Gastroesophageal sphincter (tissue), 4 donors: ENCODE measurements around the gene ZP1. TPM values are rescaled to one million over a fixed set of nuclear protein-coding genes. Genes with fewer than 3 reads are reported as not detected.

Experiments
- ATAC-seq: fragments of 150-250 bp; one replicate; pipeline ENCODE4 v1.9.1; 2016; ENCODE audit warnings: mild to moderate bottlenecking, moderate library complexity
- H3K27ac ChIP-seq, 4 donors: fragments of 200-600 bp; sonication (generic) in 3 of 4; 1 replicate in 3 of 4; 2 replicates in 1 of 4; pipeline ENCODE4 v1.5.1; 2016 to 2019
- H3K27me3 ChIP-seq: fragments of 200-600 bp; sonication (generic); one replicate; pipeline ENCODE4 v1.5.1; 2019
- H3K36me3 ChIP-seq, 2 donors: fragments of 200-600 bp; sonication (generic); one replicate each; pipeline ENCODE4 v1.5.1; 2019; ENCODE audit warnings: control low read depth in 1 of 2
- H3K4me1 ChIP-seq, 3 donors: fragments of 200-600 bp; sonication (generic); 1 replicate in 2 of 3; 2 replicates in 1 of 3; pipeline ENCODE4 v1.5.1; 2016 to 2019; ENCODE audit warnings: control low read depth in 2 of 3
- H3K4me3 ChIP-seq, 2 donors: fragments of 200-600 bp; sonication (generic); one replicate each; pipeline ENCODE4 v1.5.1; 2019; ENCODE audit warnings: mild to moderate bottlenecking in 1 of 2, moderate library complexity in 1 of 2
- H3K9me3 ChIP-seq, 3 donors: fragments of 200-600 bp; sonication (generic); one replicate each; pipeline ENCODE4 v1.5.1; 2017 to 2019; ENCODE audit warnings: control low read depth in 2 of 3
- CTCF ChIP-seq, 4 experiments: fragments of 200-600 bp in 2 of 4; fragments of 450-650 bp in 2 of 4; sonication (generic) in 1 of 4; IDR thresholded peaks; one replicate each; pipeline ENCODE4 v1.5.1; 2017 to 2019; ENCODE audit warnings: antibody characterized with exemption in 4 of 4, mild to moderate bottlenecking in 2 of 4, moderate library complexity in 2 of 4
- EP300 ChIP-seq: sonication (generic); formaldehyde crosslinking; IDR thresholded peaks from one replicate; pipeline ENCODE4 v1.6.1; 2017; ENCODE audit warnings: antibody characterized with exemption, mild to moderate bottlenecking
- POLR2A ChIP-seq, 2 donors: fragments of 450-650 bp; IDR thresholded peaks; one replicate each; pipeline ENCODE4 v1.6.1; 2017; ENCODE audit warnings: antibody characterized with exemption in 2 of 2, mild to moderate bottlenecking in 2 of 2, moderate library complexity in 1 of 2
- POLR2AphosphoS5 ChIP-seq: sonication (generic); formaldehyde crosslinking; IDR thresholded peaks from one replicate; pipeline ENCODE4 v1.6.1; 2017; ENCODE audit warnings: antibody characterized with exemption
- WGBS, 2 donors: methylation state at CpG; one replicate each; pipeline ENCODE4 v1.1.5; 2018; ENCODE audit warnings: low coverage in 1 of 2; 5-methylcytosine and 5-hydroxymethylcytosine counted together
- total RNA-seq, 4 donors: library from RNA; depleted of rRNA; stranded (reverse); fragments of >200 nt; gene quantifications; one replicate each; pipeline ENCODE4 v1.1.0, GENCODE V29; 2016

ZP1 gene
- total RNA-seq, 4 donors from 2014 or later, result not detected

- peaks cover 0 to 34% (median 4%) of the 10 kb centered on the region in 3 donors for H3K4me1 ChIP-seq
- H3K4me3 ChIP-seq, result no peak overlapping the region
- no peaks in the 10 kb centered on the region for H3K27me3 ChIP-seq
- H3K36me3 ChIP-seq, result no peaks in the 10 kb centered on the region
- no peak overlapping the region for H3K27ac ChIP-seq
- no peak for ATAC-seq
- H3K9me3 ChIP-seq, result no peaks in the 10 kb centered on the region
- 67 to 69% methylated on average over 3 of the region's 3 CpGs for WGBS, 2 donors
- TF ChIP-seq EP300, result no peak
- no peak for TF ChIP-seq POLR2A (IDR thresholded peaks at IDR 0.05)
- no peak for TF ChIP-seq CTCF (IDR thresholded peaks at IDR 0.05)
- TF ChIP-seq POLR2AphosphoS5, result no peak
Measured at GRCh38 chr11:60910281-60910687, 42.9 kb downstream of the ZP1 start.

- no peak for ATAC-seq
- Histone ChIP-seq H3K36me3 (no peaks in the 10 kb centered on the region), H3K4me3 (no peak overlapping the region), H3K27me3 (no peaks in the 10 kb centered on the region), H3K9me3 (no peaks in the 10 kb centered on the region), H3K4me1 (peaks cover 0 to 34% (median 9%) of the 10 kb centered on the region in 3 donors), H3K27ac (no peak overlapping the region)
- TF ChIP-seq POLR2A (IDR thresholded peaks at IDR 0.05) (no peak), CTCF (IDR thresholded peaks at IDR 0.05) (no peak), POLR2AphosphoS5 (no peak), EP300 (no peak)
- WGBS, 2 donors, result 51 to 76% methylated on average over 2 to 5 of the region's 5 CpGs
Measured at GRCh38 chr11:60910711-60911380, 43.5 kb downstream of the ZP1 start.

GRCh38 chr11:60912223-60912850 lies 45.0 kb downstream of the ZP1 start:
- no peak for TF ChIP-seq POLR2AphosphoS5
- TF ChIP-seq EP300, result no peak
- TF ChIP-seq POLR2A (IDR thresholded peaks at IDR 0.05), result no peak
- TF ChIP-seq CTCF (IDR thresholded peaks at IDR 0.05), result no peak
- no peaks in the 10 kb centered on the region for H3K27me3 ChIP-seq
- H3K4me3 ChIP-seq, result no peak overlapping the region
- H3K4me1 ChIP-seq, result peaks cover 0 to 41% (median 16%) of the 10 kb centered on the region in 3 donors
- no peaks in the 10 kb centered on the region for H3K9me3 ChIP-seq
- no peaks in the 10 kb centered on the region for H3K36me3 ChIP-seq
- WGBS, 2 donors, result 58 to 69% methylated on average over 4 to 9 of the region's 12 CpGs
- H3K27ac ChIP-seq, result peak overlapping the region in 2 of 4 donors; percentile 97
- no peak for ATAC-seq

- ATAC-seq, result no peak
- Histone ChIP-seq H3K9me3 (no peaks in the 10 kb centered on the region), H3K4me3 (peak overlapping the region in 1 of 2 donors; percentile 95), H3K4me1 (peaks cover 0 to 46% (median 16%) of the 10 kb centered on the region in 3 donors), H3K27ac (peak overlapping the region; percentile 93 to 97 (median 97)), H3K36me3 (no peaks in the 10 kb centered on the region), H3K27me3 (no peaks in the 10 kb centered on the region)
- no peak for TF ChIP-seq EP300
- no peak for TF ChIP-seq POLR2A (IDR thresholded peaks at IDR 0.05)
- TF ChIP-seq CTCF (IDR thresholded peaks at IDR 0.05), result no peak
- no peak for TF ChIP-seq POLR2AphosphoS5
- 75 to 80% methylated on average over 4 to 10 of the region's 22 CpGs for WGBS, 2 donors
Measured at GRCh38 chr11:60912851-60913528, 45.6 kb downstream of the ZP1 start.
